Measurements from ENCODE around the gene NUP214.

The NUP214 gene

GRCh38 chr9:131105952-131106351, 19.4 kb upstream of the NUP214 start:
- H3K27me3 ChIP-seq (ENCODE audit: insufficient read depth, poor library complexity, severe bottlenecking): no peaks in the 10 kb centered on the region
- TF ChIP-seq POLR2AphosphoS5 (IDR thresholded peaks at IDR 0.05; ENCODE audit: low read depth) (no peak), SPI1 (IDR thresholded peaks at IDR 0.05; ENCODE audit: borderline replicate concordance, low read depth) (peak; percentile 64; the same call in 1 of the 2 replicates)
- no peak overlapping the region for H3K4me3 ChIP-seq (replicated peaks; ENCODE audit: insufficient read depth, low read length)
- H3K27ac ChIP-seq (replicated peaks): no peak overlapping the region
- peak in 1 of 2 experiments; percentile 51 for DNase-seq (ENCODE audit: low read depth in 1 of 2, low spot score in 1 of 2)

GRCh38 chr9:131107760-131108159, 17.6 kb upstream of the NUP214 start:
- Histone ChIP-seq H3K27me3 (ENCODE audit: insufficient read depth, poor library complexity, severe bottlenecking) (no peaks in the 10 kb centered on the region), H3K4me3 (replicated peaks; ENCODE audit: insufficient read depth, low read length) (no peak overlapping the region), H3K27ac (replicated peaks) (no peak overlapping the region)
- DNase-seq (ENCODE audit: low read depth in 1 of 2, low spot score in 1 of 2): no peak
- TF ChIP-seq CTCF (IDR thresholded peaks at IDR 0.05; ENCODE audit: insufficient read depth, low read length) (no peak), GABPA (IDR thresholded peaks at IDR 0.05; ENCODE audit: low read depth) (no peak), REST (IDR thresholded peaks at IDR 0.05; ENCODE audit: insufficient replicate concordance, low read depth) (no peak), SPI1 (IDR thresholded peaks at IDR 0.05; ENCODE audit: borderline replicate concordance, low read depth) (no peak), POLR2AphosphoS5 (IDR thresholded peaks at IDR 0.05; ENCODE audit: low read depth) (no peak)

GRCh38 chr9:131111186-131111853, 14.1 kb upstream of the NUP214 start:
- no peaks in the 10 kb centered on the region for H3K27me3 ChIP-seq (ENCODE audit: insufficient read depth, poor library complexity, severe bottlenecking)
- no peak overlapping the region for H3K4me3 ChIP-seq (replicated peaks; ENCODE audit: insufficient read depth, low read length)
- DNase-seq (ENCODE audit: low read depth in 1 of 2, low spot score in 1 of 2): no peak
- TF ChIP-seq CTCF (IDR thresholded peaks at IDR 0.05; ENCODE audit: insufficient read depth, low read length) (no peak), REST (IDR thresholded peaks at IDR 0.05; ENCODE audit: insufficient replicate concordance, low read depth) (no peak), POLR2AphosphoS5 (IDR thresholded peaks at IDR 0.05; ENCODE audit: low read depth) (no peak), GABPA (IDR thresholded peaks at IDR 0.05; ENCODE audit: low read depth) (no peak), SPI1 (IDR thresholded peaks at IDR 0.05; ENCODE audit: borderline replicate concordance, low read depth) (no peak)
- H3K27ac ChIP-seq (replicated peaks): no peak overlapping the region

GRCh38 chr9:131111854-131112311, 13.5 kb upstream of the NUP214 start:
- Histone ChIP-seq H3K27ac (replicated peaks) (no peak overlapping the region), H3K27me3 (ENCODE audit: insufficient read depth, poor library complexity, severe bottlenecking) (peaks cover 2% of the 10 kb centered on the region), H3K4me3 (replicated peaks; ENCODE audit: insufficient read depth, low read length) (no peak overlapping the region)
- no peak for TF ChIP-seq GABPA (IDR thresholded peaks at IDR 0.05; ENCODE audit: low read depth)
- TF ChIP-seq CTCF (IDR thresholded peaks at IDR 0.05; ENCODE audit: insufficient read depth, low read length): no peak
- no peak for TF ChIP-seq SPI1 (IDR thresholded peaks at IDR 0.05; ENCODE audit: borderline replicate concordance, low read depth)
- no peak for TF ChIP-seq POLR2AphosphoS5 (IDR thresholded peaks at IDR 0.05; ENCODE audit: low read depth)
- no peak for TF ChIP-seq REST (IDR thresholded peaks at IDR 0.05; ENCODE audit: insufficient replicate concordance, low read depth)
- no peak for DNase-seq (ENCODE audit: low read depth in 1 of 2, low spot score in 1 of 2)
